ENCODE results near the gene FGD3. TPM values are rescaled to one million over a fixed set of nuclear protein-coding genes. Genes with fewer than 3 reads are reported as not detected.

FGD3 gene
- total and polyA plus RNA-seq, 2 of the 8 experiments (the other 6 are each of a cell fraction or from before 2014, with no cell fraction given), result 1.4 to 1.9 TPM

- TF ChIP-seq NRF1 (IDR thresholded peaks at IDR 0.05; ENCODE audit: low read depth, low read length) (no peak), SIN3A (conservative IDR thresholded peaks at IDR 0.05 in 1 of 2, IDR thresholded peaks at IDR 0.05 in 1 of 2; ENCODE audit: low read depth in 1 of 2, low read length in 2 of 2) (no peak), TAF1 (IDR thresholded peaks at IDR 0.05; ENCODE audit: low read depth, low read length) (no peak), ASH2L (IDR thresholded peaks at IDR 0.05; ENCODE audit: low read length) (no peak), CEBPB (IDR thresholded peaks at IDR 0.05; ENCODE audit: low read depth, low read length) (no peak)
These were observed 92.7 kb downstream of the FGD3 start (continued) for GRCh38 chr9:93039976-93040375.

Measured in H1 (cell line).